SK-N-SH treated with all-trans-retinoic acid at 6 μM for 48 hours (cell line): ENCODE results near the gene IL16.

ENCODE experiments used
- ATAC-seq: fragments of 200-7000 bp; cut with Tn5 transposase; 3 replicates; pipeline ENCODE4 v1.9.1; 2020; ENCODE audit warnings: mild to moderate bottlenecking, moderate library complexity
- ARNTL ChIP-seq: fragments of 450-650 bp; formaldehyde crosslinking; IDR thresholded peaks from 2 replicates; pipeline ENCODE4 v1.5.0; 2020; ENCODE audit warnings: low read depth, mild to moderate bottlenecking, moderate library complexity, borderline replicate concordance
- BACH2 ChIP-seq: fragments of 250-450 bp; sonication (Bioruptor Pico); IDR thresholded peaks from 2 replicates; pipeline ENCODE4 v1.9.0; 2021; ENCODE audit warnings: mild to moderate bottlenecking, borderline replicate concordance
- CREB5 ChIP-seq: fragments of 250-450 bp; sonication (Bioruptor Pico); IDR thresholded peaks from 2 replicates; pipeline ENCODE4 v1.5.1; 2020; ENCODE audit warnings: low read depth, mild to moderate bottlenecking, moderate library complexity
- CSDC2 ChIP-seq: fragments of 250-450 bp; sonication (Bioruptor Pico); IDR thresholded peaks from 2 replicates; pipeline ENCODE4 v1.5.0; 2020; ENCODE audit warnings: mild to moderate bottlenecking, moderate library complexity
- ESRRG ChIP-seq: fragments of 250-450 bp; sonication (Bioruptor Pico); IDR thresholded peaks from 2 replicates; pipeline ENCODE4 v1.6.1; 2021; ENCODE audit warnings: mild to moderate bottlenecking
- GLIS3 ChIP-seq: fragments of 250-450 bp; sonication (Bioruptor Pico); IDR thresholded peaks from 2 replicates; pipeline ENCODE4 v1.5.0; 2020; ENCODE audit warnings: mild to moderate bottlenecking, moderate library complexity
- ISL1 ChIP-seq: fragments of 250-450 bp; sonication (Bioruptor Pico); IDR thresholded peaks from 2 replicates; pipeline ENCODE4 v2.1.2; 2022; ENCODE audit warnings: mild to moderate bottlenecking, moderate library complexity
- PPARA ChIP-seq: fragments of 250-450 bp; sonication (Bioruptor Pico); IDR thresholded peaks from 2 replicates; pipeline ENCODE4 v1.5.0; 2020; ENCODE audit warnings: mild to moderate bottlenecking, borderline replicate concordance
- RARB ChIP-seq: fragments of 250-450 bp; sonication (Bioruptor Pico); IDR thresholded peaks from 2 replicates; pipeline ENCODE4 v1.8.0; 2021; ENCODE audit warnings: mild to moderate bottlenecking, moderate library complexity
- SNAI2 ChIP-seq: fragments of 250-450 bp; sonication (Bioruptor Pico); IDR thresholded peaks from 2 replicates; pipeline ENCODE4 v1.5.0; 2020; ENCODE audit warnings: mild to moderate bottlenecking, moderate library complexity
- TCF4 ChIP-seq: fragments of 250-450 bp; sonication (Bioruptor Pico); IDR thresholded peaks from 2 replicates; pipeline ENCODE4 v1.8.0; 2021; ENCODE audit warnings: mild to moderate bottlenecking, moderate library complexity, borderline replicate concordance
- TOX ChIP-seq: fragments of 250-450 bp; sonication (Bioruptor Pico); IDR thresholded peaks from 2 replicates; pipeline ENCODE4 v1.8.0; 2021; ENCODE audit warnings: mild to moderate bottlenecking, moderate library complexity, borderline replicate concordance
- TSHZ2 ChIP-seq: fragments of 250-450 bp; sonication (Bioruptor Pico); IDR thresholded peaks from 2 replicates; pipeline ENCODE4 v1.5.0; 2020; ENCODE audit warnings: mild to moderate bottlenecking, moderate library complexity
- ZC3H10 ChIP-seq: fragments of 250-450 bp; sonication (Bioruptor Pico); IDR thresholded peaks from 2 replicates; pipeline ENCODE4 v1.5.1; 2021; ENCODE audit warnings: mild to moderate bottlenecking, moderate library complexity
- ZFP3 ChIP-seq: fragments of 250-450 bp; sonication (Bioruptor Pico); IDR thresholded peaks from 2 replicates; pipeline ENCODE4 v1.5.0; 2020; ENCODE audit warnings: mild to moderate bottlenecking, moderate library complexity
- ZFP30 ChIP-seq: fragments of 450-650 bp; formaldehyde crosslinking; IDR thresholded peaks from 2 replicates; pipeline ENCODE4 v1.5.0; 2022; ENCODE audit warnings: mild to moderate bottlenecking, moderate library complexity
- ZNF565 ChIP-seq: fragments of 450-650 bp; formaldehyde crosslinking; conservative IDR thresholded peaks from 2 replicates; pipeline ENCODE4 v1.5.0; 2020; ENCODE audit warnings: low read depth, mild to moderate bottlenecking, moderate library complexity
- ZNF70 ChIP-seq: fragments of 450-650 bp; formaldehyde crosslinking; IDR thresholded peaks from 2 replicates; pipeline ENCODE4 v1.5.0; 2020; ENCODE audit warnings: mild to moderate bottlenecking, moderate library complexity
- ZNF8 ChIP-seq: fragments of 450-650 bp; formaldehyde crosslinking; IDR thresholded peaks from 2 replicates; pipeline ENCODE4 v1.5.0; 2020; ENCODE audit warnings: mild to moderate bottlenecking, moderate library complexity
- TF ChIP-seq, protein P1 (sequence below): fragments of 250-450 bp; sonication (Bioruptor Pico); IDR thresholded peaks from 2 replicates; pipeline ENCODE4 v1.5.1; 2021; ENCODE audit warnings: mild to moderate bottlenecking, moderate library complexity

Gene IL16

DNA sequence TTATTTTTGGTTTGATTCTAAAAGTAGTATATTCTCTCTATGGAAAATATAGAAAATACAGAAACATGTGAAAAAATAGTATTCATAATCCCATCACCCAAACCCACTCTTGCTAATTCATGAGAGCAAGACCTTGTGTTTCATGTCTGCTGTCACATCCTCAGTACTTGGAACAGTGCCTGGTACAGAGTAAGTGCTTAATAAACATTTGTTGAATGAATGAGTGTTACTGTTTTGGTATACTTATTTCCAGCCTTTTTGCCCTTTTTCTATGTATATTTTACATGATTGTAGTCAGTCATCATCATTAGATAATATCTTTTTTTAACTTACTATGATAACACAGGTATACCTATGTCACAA is 59.3 kb downstream of the IL16 start:
- ATAC-seq = no peak
- TF ChIP-seq CSDC2 (no peak), ZNF70 (CRISPR knock-in tag) (no peak), PPARA (CRISPR knock-in tag) (no peak), TCF4 (CRISPR knock-in tag) (no peak), TOX (CRISPR knock-in tag) (no peak), ZNF8 (CRISPR knock-in tag) (no peak), ZC3H10 (no peak), SNAI2 (CRISPR knock-in tag) (no peak), GLIS3 (no peak), ZNF565 (CRISPR knock-in tag) (no peak), ZFP30 (no peak), ARNTL (CRISPR knock-in tag) (no peak), TSHZ2 (no peak), ISL1 (CRISPR knock-in tag) (no peak), ESRRG (CRISPR knock-in tag) (no peak), RARB (no peak)
- TF ChIP-seq, protein P1, sequence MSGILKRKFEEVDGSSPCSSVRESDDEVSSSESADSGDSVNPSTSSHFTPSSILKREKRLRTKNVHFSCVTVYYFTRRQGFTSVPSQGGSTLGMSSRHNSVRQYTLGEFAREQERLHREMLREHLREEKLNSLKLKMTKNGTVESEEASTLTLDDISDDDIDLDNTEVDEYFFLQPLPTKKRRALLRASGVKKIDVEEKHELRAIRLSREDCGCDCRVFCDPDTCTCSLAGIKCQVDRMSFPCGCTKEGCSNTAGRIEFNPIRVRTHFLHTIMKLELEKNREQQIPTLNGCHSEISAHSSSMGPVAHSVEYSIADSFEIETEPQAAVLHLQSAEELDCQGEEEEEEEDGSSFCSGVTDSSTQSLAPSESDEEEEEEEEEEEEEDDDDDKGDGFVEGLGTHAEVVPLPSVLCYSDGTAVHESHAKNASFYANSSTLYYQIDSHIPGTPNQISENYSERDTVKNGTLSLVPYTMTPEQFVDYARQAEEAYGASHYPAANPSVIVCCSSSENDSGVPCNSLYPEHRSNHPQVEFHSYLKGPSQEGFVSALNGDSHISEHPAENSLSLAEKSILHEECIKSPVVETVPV (CRISPR knock-in tag) = no peak

GRCh38 chr15:81256916-81257315 is 60.2 kb downstream of the IL16 start:
- peak; percentile 57; the same call in 2 of the 3 replicates for ATAC-seq
- TF ChIP-seq BACH2 (CRISPR knock-in tag) (no peak), SNAI2 (CRISPR knock-in tag) (no peak), CREB5 (no peak)

DNA sequence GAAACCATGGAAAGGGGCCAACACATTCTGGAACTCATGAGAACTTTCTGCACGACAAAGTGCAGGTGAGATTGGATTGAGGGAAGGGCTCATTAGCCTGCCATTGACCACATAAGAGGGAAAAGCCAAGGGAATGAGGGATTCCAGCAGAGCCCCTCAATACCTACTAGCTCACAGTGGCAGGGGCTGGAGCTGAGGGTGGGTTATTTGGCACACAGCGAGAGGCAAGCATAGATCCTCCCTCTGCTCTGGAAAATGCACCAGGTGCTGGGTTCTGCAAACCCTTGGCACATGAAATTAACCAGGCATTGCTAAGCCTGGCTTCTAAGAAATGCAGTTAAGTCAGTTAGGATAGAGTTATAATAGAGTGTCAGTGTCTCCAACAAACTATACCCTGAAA is 60.8 kb downstream of the IL16 start:
- no peak for ATAC-seq
- TF ChIP-seq ZFP3 (CRISPR knock-in tag) (no peak), ISL1 (CRISPR knock-in tag) (no peak)
- TF ChIP-seq, all 23 proteins: peak for 0

DNA sequence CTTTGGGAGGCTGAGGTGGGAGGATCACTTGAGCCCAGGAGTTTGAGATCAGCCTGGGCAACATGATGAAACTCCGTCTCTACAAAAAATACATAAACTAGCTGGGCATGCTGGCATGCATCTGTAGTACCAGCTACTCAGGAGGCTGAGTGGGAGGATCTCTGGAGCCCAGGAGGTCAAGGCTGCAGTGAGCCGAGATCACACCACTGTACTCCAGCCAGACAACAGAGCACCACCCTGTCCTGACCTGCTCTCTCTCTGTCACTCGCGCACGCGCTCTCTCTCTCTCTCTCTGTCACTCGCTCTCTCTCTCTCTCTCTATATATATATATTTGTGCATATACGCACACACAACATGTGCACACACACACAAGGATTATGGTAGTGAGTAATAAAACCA is 61.8 kb downstream of the IL16 start:
- TF ChIP-seq BACH2 (CRISPR knock-in tag) (no peak), TOX (CRISPR knock-in tag) (no peak), GLIS3 (no peak), RARB (no peak), TSHZ2 (no peak), TCF4 (CRISPR knock-in tag) (no peak), ZC3H10 (no peak), CSDC2 (no peak), ZNF70 (CRISPR knock-in tag) (no peak), ISL1 (CRISPR knock-in tag) (no peak), ESRRG (CRISPR knock-in tag) (no peak), CREB5 (no peak), PPARA (CRISPR knock-in tag) (no peak), ZNF565 (CRISPR knock-in tag) (no peak), SNAI2 (CRISPR knock-in tag) (no peak), ARNTL (CRISPR knock-in tag) (no peak), ZFP3 (CRISPR knock-in tag) (no peak)
- no peak for ATAC-seq
